ENCODE measurements around the gene MAD2L1BP. TPM values are rescaled to one million over a fixed set of nuclear protein-coding genes. Genes with fewer than 3 reads are reported as not detected.
A peak's percentile ranks its signal among the peaks of the same experiment; 100 is the strongest.

MAD2L1BP gene
- total and polyA plus RNA-seq, 2 of the 13 experiments (the other 11 are each of a cell fraction or from before 2014, with no cell fraction given), result 54.2 to 55.5 TPM

- TF ChIP-seq E2F2 (CRISPR knock-in tag; IDR thresholded peaks at IDR 0.05; ENCODE audit: borderline replicate concordance) (no peak; the same call in 1 of the 2 replicates), AGO1 (IDR thresholded peaks at IDR 0.05; ENCODE audit: low read depth, low read length, poor library complexity, severe bottlenecking) (no peak), RCOR2 (CRISPR knock-in tag; IDR thresholded peaks at IDR 0.05) (peak; percentile 23; the same call in 1 of the 2 replicates), LBX2 (CRISPR knock-in tag; IDR thresholded peaks at IDR 0.05; ENCODE audit: borderline replicate concordance) (no peak; the same call in 1 of the 2 replicates), TCF7L2 (IDR thresholded peaks at IDR 0.05; ENCODE audit: low read depth, low read length) (no peak), CCDC6 (CRISPR knock-in tag; IDR thresholded peaks at IDR 0.05) (peak; percentile 71; the same call in 1 of the 2 replicates), FOXO1 (CRISPR knock-in tag; IDR thresholded peaks at IDR 0.05) (0 out of 2 replicates have a peak, but pooled peaks have one; percentile 0), ZNF800 (CRISPR knock-in tag; IDR thresholded peaks at IDR 0.05) (peak; percentile 86), SRY (CRISPR knock-in tag; IDR thresholded peaks at IDR 0.05) (no peak; the same call in none of the 2 replicates), ZNF567 (CRISPR knock-in tag; IDR thresholded peaks at IDR 0.05; ENCODE audit: borderline replicate concordance) (peak; percentile 84), ZBTB3 (CRISPR knock-in tag; IDR thresholded peaks at IDR 0.05; ENCODE audit: borderline replicate concordance, low read depth) (no peak), HOXA7 (CRISPR knock-in tag; IDR thresholded peaks at IDR 0.05) (no peak), ZNF775 (CRISPR knock-in tag; IDR thresholded peaks at IDR 0.05; ENCODE audit: borderline replicate concordance) (no peak), ZSCAN25 (CRISPR knock-in tag; IDR thresholded peaks at IDR 0.05) (peak; percentile 19; the same call in 1 of the 2 replicates), USF2 (IDR thresholded peaks at IDR 0.05; ENCODE audit: low read depth, low read length) (no peak), USF2 (CRISPR knock-in tag; IDR thresholded peaks at IDR 0.05; ENCODE audit: borderline replicate concordance) (0 out of 2 replicates have a peak, but pooled peaks have one; percentile 28), ZSCAN12 (CRISPR knock-in tag; IDR thresholded peaks at IDR 0.05) (peak; percentile 88), HOXD1 (CRISPR knock-in tag; IDR thresholded peaks at IDR 0.05) (peak; percentile 38; the same call in 1 of the 2 replicates)
Measured at GRCh38 chr6:43629505-43630300, 5.9 kb upstream of the MAD2L1BP start (continued).
